Measurements from ENCODE around the gene CREB5.

Gene CREB5

GRCh38 chr7:28580665-28581064, 168.3 kb downstream of the CREB5 start:
- no peak for ATAC-seq
- TF ChIP-seq ZFP30 (CRISPR knock-in tag; IDR thresholded peaks at IDR 0.05) (no peak), ZC3H10 (CRISPR knock-in tag; IDR thresholded peaks at IDR 0.05) (no peak), TOX (CRISPR knock-in tag; IDR thresholded peaks at IDR 0.05; ENCODE audit: borderline replicate concordance) (no peak), SNAI2 (CRISPR knock-in tag; IDR thresholded peaks at IDR 0.05) (no peak), TSHZ2 (CRISPR knock-in tag; IDR thresholded peaks at IDR 0.05) (no peak), ZNF8 (CRISPR knock-in tag; IDR thresholded peaks at IDR 0.05) (no peak), GLIS3 (CRISPR knock-in tag; IDR thresholded peaks at IDR 0.05) (no peak), CSRNP3 (CRISPR knock-in tag; IDR thresholded peaks at IDR 0.05) (no peak), ZNF565 (CRISPR knock-in tag; conservative IDR thresholded peaks at IDR 0.05; ENCODE audit: low read depth) (no peak), TCF4 (CRISPR knock-in tag; IDR thresholded peaks at IDR 0.05; ENCODE audit: borderline replicate concordance) (no peak), CSDC2 (CRISPR knock-in tag; IDR thresholded peaks at IDR 0.05) (no peak), CREB5 (CRISPR knock-in tag; IDR thresholded peaks at IDR 0.05; ENCODE audit: low read depth) (no peak), RARB (CRISPR knock-in tag; IDR thresholded peaks at IDR 0.05) (no peak), OSR1 (CRISPR knock-in tag; IDR thresholded peaks at IDR 0.05) (no peak)

- no peak for TF ChIP-seq ZFP30 (CRISPR knock-in tag; IDR thresholded peaks at IDR 0.05)
- no peak for TF ChIP-seq ESRRG (CRISPR knock-in tag; IDR thresholded peaks at IDR 0.05)
- TF ChIP-seq CSDC2 (CRISPR knock-in tag; IDR thresholded peaks at IDR 0.05), result no peak
- no peak for TF ChIP-seq ZFP3 (CRISPR knock-in tag; IDR thresholded peaks at IDR 0.05)
- no peak for TF ChIP-seq BACH2 (CRISPR knock-in tag; IDR thresholded peaks at IDR 0.05; ENCODE audit: borderline replicate concordance)
- no peak for TF ChIP-seq OSR1 (CRISPR knock-in tag; IDR thresholded peaks at IDR 0.05)
- TF ChIP-seq ZNF8 (CRISPR knock-in tag; IDR thresholded peaks at IDR 0.05), result no peak
- no peak for TF ChIP-seq ZNF565 (CRISPR knock-in tag; conservative IDR thresholded peaks at IDR 0.05; ENCODE audit: low read depth)
- no peak for TF ChIP-seq SNAI2 (CRISPR knock-in tag; IDR thresholded peaks at IDR 0.05)
- TF ChIP-seq CSRNP3 (CRISPR knock-in tag; IDR thresholded peaks at IDR 0.05), result no peak
- no peak for TF ChIP-seq GLIS3 (CRISPR knock-in tag; IDR thresholded peaks at IDR 0.05)
- TF ChIP-seq TOX (CRISPR knock-in tag; IDR thresholded peaks at IDR 0.05; ENCODE audit: borderline replicate concordance), result no peak
- TF ChIP-seq TSHZ2 (CRISPR knock-in tag; IDR thresholded peaks at IDR 0.05), result no peak
- no peak for ATAC-seq
Observed at GRCh38 chr7:28581351-28581750, 169.0 kb downstream of the CREB5 start.

- no peak for TF ChIP-seq ISL1 (CRISPR knock-in tag; IDR thresholded peaks at IDR 0.05)
- TF ChIP-seq BACH2 (CRISPR knock-in tag; IDR thresholded peaks at IDR 0.05; ENCODE audit: borderline replicate concordance), result no peak
- TF ChIP-seq GLIS3 (CRISPR knock-in tag; IDR thresholded peaks at IDR 0.05), result no peak
- no peak for ATAC-seq
Observed at GRCh38 chr7:28582226-28582625, 169.9 kb downstream of the CREB5 start.

All from SK-N-SH treated with all-trans-retinoic acid at 6 μM for 48 hours (cell line).